ENCODE data around the gene TEX13B. TPM values are rescaled to one million over a fixed set of nuclear protein-coding genes. Genes with fewer than 3 reads are reported as not detected.

Gene TEX13B, protein sequence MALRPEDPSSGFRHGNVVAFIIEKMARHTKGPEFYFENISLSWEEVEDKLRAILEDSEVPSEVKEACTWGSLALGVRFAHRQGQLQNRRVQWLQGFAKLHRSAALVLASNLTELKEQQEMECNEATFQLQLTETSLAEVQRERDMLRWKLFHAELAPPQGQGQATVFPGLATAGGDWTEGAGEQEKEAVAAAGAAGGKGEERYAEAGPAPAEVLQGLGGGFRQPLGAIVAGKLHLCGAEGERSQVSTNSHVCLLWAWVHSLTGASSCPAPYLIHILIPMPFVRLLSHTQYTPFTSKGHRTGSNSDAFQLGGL
- total RNA-seq = not detected

DNA sequence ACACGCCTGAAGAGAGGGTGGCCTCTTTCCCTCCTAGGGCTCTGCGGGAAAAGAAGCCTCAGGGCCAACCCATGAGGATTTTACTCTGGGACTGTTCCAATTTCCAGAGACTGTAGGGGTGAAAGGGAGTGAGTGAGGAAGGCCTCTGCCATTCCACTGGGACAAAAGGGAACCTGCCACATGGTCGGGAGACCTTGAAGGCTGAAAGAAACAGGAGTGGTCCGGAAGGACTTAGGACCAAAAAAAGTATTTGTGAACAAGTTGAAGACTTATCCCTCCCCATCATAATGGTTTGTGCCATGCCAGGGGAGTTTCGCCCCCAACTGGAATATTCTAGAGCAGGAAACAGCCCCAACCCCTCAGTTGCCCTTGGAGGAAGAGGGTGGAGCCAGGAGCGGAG is at the start of gene TEX13B:
TEX13B (minus strand) TSS at position 15 of the 400 bp plus-strand sequence. CDS start 243 bp downstream, outside the sequence.
- ATAC-seq (ENCODE audit: low read depth) = no peak
- DNase-seq = no peak
- H3K4me3 Mint-ChIP-seq = no peak within 1 kb of the TSS
- H3K27me3 Mint-ChIP-seq = peaks cover 1% of the 10 kb centered on the region
- H3K36me3 Mint-ChIP-seq = no peaks in the 10 kb centered on the region
- H3K9me3 Mint-ChIP-seq = no peaks in the 10 kb centered on the region
- H3K27ac Mint-ChIP-seq = no peak within 1 kb of the TSS
- POLR2A ChIA-PET = no interaction called here
- peaks cover 3% of the 10 kb centered on the region for H3K4me1 Mint-ChIP-seq

GRCh38 chrX:108029928-108030711 is 48.0 kb upstream of the TEX13B start:
- POLR2A ChIA-PET = no interaction called here
- H3K27me3 Mint-ChIP-seq = no peaks in the 10 kb centered on the region
- no peak for ATAC-seq (ENCODE audit: low read depth)
- H3K4me3 Mint-ChIP-seq = no peak overlapping the region
- H3K4me1 Mint-ChIP-seq = no peaks in the 10 kb centered on the region
- no peak overlapping the region for H3K27ac Mint-ChIP-seq
- no peaks in the 10 kb centered on the region for H3K9me3 Mint-ChIP-seq
- no peak for DNase-seq
- no peaks in the 10 kb centered on the region for H3K36me3 Mint-ChIP-seq

GRCh38 chrX:108028854-108029253 is 46.7 kb upstream of the TEX13B start:
- DNase-seq (no peak), ATAC-seq (ENCODE audit: low read depth) (no peak)
- H3K27me3 Mint-ChIP-seq = no peaks in the 10 kb centered on the region
- no peaks in the 10 kb centered on the region for H3K4me1 Mint-ChIP-seq
- H3K9me3 Mint-ChIP-seq = no peaks in the 10 kb centered on the region
- no peak overlapping the region for H3K4me3 Mint-ChIP-seq
- H3K36me3 Mint-ChIP-seq = no peaks in the 10 kb centered on the region
- no peak overlapping the region for H3K27ac Mint-ChIP-seq
- POLR2A ChIA-PET = no interaction called here

GRCh38 chrX:108025954-108026600 is 43.9 kb upstream of the TEX13B start:
- no peaks in the 10 kb centered on the region for H3K36me3 Mint-ChIP-seq
- POLR2A ChIA-PET = no interaction called here
- H3K9me3 Mint-ChIP-seq = no peaks in the 10 kb centered on the region
- no peak overlapping the region for H3K27ac Mint-ChIP-seq
- peaks cover 3% of the 10 kb centered on the region for H3K4me1 Mint-ChIP-seq
- H3K4me3 Mint-ChIP-seq = no peak overlapping the region
- H3K27me3 Mint-ChIP-seq = no peaks in the 10 kb centered on the region
- DNase-seq = no peak
- ATAC-seq (ENCODE audit: low read depth) = no peak

DNA sequence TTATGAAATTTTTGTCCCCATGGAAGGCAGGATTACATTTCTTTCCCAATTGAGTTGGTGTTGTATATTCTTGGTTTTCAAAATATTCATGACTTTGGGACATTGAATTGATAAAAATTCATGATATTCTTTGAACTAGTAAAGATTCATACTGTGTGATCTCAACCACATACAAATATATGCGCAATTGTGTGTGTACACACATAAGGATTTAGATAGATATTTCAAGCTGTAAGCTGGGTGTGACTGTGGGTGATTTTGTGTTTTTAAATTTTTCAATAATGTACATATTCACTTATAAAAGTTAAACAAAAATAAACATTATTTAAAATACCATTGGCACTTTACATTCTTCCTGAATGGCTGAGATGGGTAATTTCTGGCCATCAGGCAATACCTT is 43.2 kb upstream of the TEX13B start:
- H3K27me3 Mint-ChIP-seq = no peaks in the 10 kb centered on the region
- peaks cover 6% of the 10 kb centered on the region for H3K4me1 Mint-ChIP-seq
- POLR2A ChIA-PET = no interaction called here

GRCh38 chrX:108022491-108023089 is 40.4 kb upstream of the TEX13B start:
- no peak for ATAC-seq (ENCODE audit: low read depth)

More for the DNA sequence above, 43.2 kb upstream of the TEX13B start:
- no peak overlapping the region for H3K27ac Mint-ChIP-seq
- H3K9me3 Mint-ChIP-seq = no peaks in the 10 kb centered on the region
- no peaks in the 10 kb centered on the region for H3K36me3 Mint-ChIP-seq
- no peak overlapping the region for H3K4me3 Mint-ChIP-seq
- DNase-seq (no peak), ATAC-seq (ENCODE audit: low read depth) (no peak)

GRCh38 chrX:108020631-108021030 is 38.5 kb upstream of the TEX13B start:
- Mint-ChIP-seq H3K4me1 (peaks cover 19% of the 10 kb centered on the region), H3K27ac (no peak overlapping the region), H3K9me3 (no peaks in the 10 kb centered on the region), H3K36me3 (no peaks in the 10 kb centered on the region), H3K27me3 (no peaks in the 10 kb centered on the region), H3K4me3 (no peak overlapping the region)
- ATAC-seq (ENCODE audit: low read depth) = no peak
- POLR2A ChIA-PET = no interaction called here
- DNase-seq = no peak

More at GRCh38 chrX:108022491-108023089, 40.4 kb upstream of the TEX13B start:
- POLR2A ChIA-PET = no interaction called here
- H3K9me3 Mint-ChIP-seq = no peaks in the 10 kb centered on the region
- H3K4me1 Mint-ChIP-seq = peaks cover 19% of the 10 kb centered on the region
- no peaks in the 10 kb centered on the region for H3K36me3 Mint-ChIP-seq
- DNase-seq = no peak
- H3K27ac Mint-ChIP-seq = no peak overlapping the region
- no peak overlapping the region for H3K4me3 Mint-ChIP-seq
- no peaks in the 10 kb centered on the region for H3K27me3 Mint-ChIP-seq

DNA sequence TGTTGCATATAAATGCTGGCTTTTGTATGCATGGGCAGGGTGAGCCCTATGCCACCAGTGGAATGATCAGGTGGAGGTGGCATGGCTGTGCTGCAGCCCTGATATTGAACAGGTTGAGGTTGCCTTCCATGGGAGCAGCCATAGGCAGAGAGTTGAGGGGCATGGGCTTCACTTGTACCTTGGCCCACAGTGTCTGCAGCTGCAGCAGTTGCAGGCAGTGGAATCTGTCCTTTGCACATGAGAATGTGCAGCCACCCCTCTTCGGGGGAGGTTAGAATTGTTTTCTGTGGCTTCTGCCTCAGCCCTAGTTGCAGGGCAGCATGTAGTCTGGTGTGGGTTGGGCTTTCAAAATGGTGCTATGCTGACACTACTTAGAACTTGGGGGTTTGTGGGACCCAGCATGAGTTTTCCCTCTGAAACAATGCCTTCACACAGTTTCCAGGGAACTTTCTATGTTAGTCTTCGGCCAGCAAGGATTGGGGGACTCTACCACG is 37.3 kb upstream of the TEX13B start:
- POLR2A ChIA-PET = no interaction called here
- peak; percentile 18 for ATAC-seq (ENCODE audit: low read depth)

GRCh38 chrX:108018656-108019381 is 36.6 kb upstream of the TEX13B start:
- peak overlapping the region; percentile 72 for H3K27ac Mint-ChIP-seq
- H3K4me3 Mint-ChIP-seq = peak overlapping the region; percentile 64
- H3K9me3 Mint-ChIP-seq = peaks cover 3% of the 10 kb centered on the region
- DNase-seq = no peak
- ATAC-seq (ENCODE audit: low read depth) = peak; percentile 83
- no peaks in the 10 kb centered on the region for H3K27me3 Mint-ChIP-seq
- no peaks in the 10 kb centered on the region for H3K36me3 Mint-ChIP-seq
- POLR2A ChIA-PET = no interaction called here
- peaks cover 19% of the 10 kb centered on the region for H3K4me1 Mint-ChIP-seq

More for the DNA sequence above, 37.3 kb upstream of the TEX13B start:
- H3K4me1 Mint-ChIP-seq = peaks cover 19% of the 10 kb centered on the region
- H3K36me3 Mint-ChIP-seq = no peaks in the 10 kb centered on the region
- no peak for DNase-seq
- peaks cover 1% of the 10 kb centered on the region for H3K9me3 Mint-ChIP-seq
- no peak overlapping the region for H3K4me3 Mint-ChIP-seq
- no peaks in the 10 kb centered on the region for H3K27me3 Mint-ChIP-seq
- no peak overlapping the region for H3K27ac Mint-ChIP-seq

DNA sequence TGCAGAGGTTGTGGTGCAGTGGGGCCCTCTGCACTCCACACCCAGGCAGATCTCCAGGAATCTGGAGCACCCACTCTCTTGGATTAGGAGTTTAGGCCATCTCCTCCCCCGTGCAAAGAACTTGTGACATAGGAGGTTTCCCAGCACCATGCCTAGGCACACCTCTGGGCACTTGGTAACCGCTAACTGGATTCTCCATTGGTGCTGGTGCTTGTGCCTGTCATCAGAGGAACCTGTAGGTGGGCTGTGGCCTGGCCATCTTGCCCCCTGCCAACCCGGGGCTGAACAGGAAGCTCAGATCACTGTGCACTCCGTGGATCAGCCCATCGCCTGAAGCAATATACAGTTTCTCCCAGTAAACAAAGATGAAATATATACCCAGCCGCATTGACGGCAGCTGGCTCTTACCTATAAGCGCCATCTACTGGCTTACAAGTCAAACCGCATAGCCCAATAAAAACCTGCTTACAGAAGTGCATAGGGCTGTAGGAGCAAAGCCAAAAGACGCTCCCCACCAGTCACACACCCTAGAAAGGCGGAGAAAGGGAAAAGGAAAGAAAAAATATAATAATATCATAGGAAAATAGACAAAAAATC is 19.1 kb upstream of the TEX13B start:
- H3K9me3 Mint-ChIP-seq = no peaks in the 10 kb centered on the region
- H3K27me3 Mint-ChIP-seq = peaks cover 5% of the 10 kb centered on the region
- POLR2A ChIA-PET = no interaction called here
- no peak for DNase-seq
- no peaks in the 10 kb centered on the region for H3K36me3 Mint-ChIP-seq
- ATAC-seq (ENCODE audit: low read depth) = peak; percentile 61
- no peak overlapping the region for H3K4me3 Mint-ChIP-seq
- H3K27ac Mint-ChIP-seq = no peak overlapping the region
- no peaks in the 10 kb centered on the region for H3K4me1 Mint-ChIP-seq

- H3K36me3 Mint-ChIP-seq = no peaks in the 10 kb centered on the region
- no peak for ATAC-seq (ENCODE audit: low read depth)
- no peak overlapping the region for H3K4me3 Mint-ChIP-seq
- no peaks in the 10 kb centered on the region for H3K4me1 Mint-ChIP-seq
- POLR2A ChIA-PET = no interaction called here
- DNase-seq = no peak
- no peak overlapping the region for H3K27ac Mint-ChIP-seq
- no peaks in the 10 kb centered on the region for H3K9me3 Mint-ChIP-seq
- H3K27me3 Mint-ChIP-seq = peaks cover 7% of the 10 kb centered on the region
Observed at GRCh38 chrX:108000751-108001150, 18.6 kb upstream of the TEX13B start.

DNA sequence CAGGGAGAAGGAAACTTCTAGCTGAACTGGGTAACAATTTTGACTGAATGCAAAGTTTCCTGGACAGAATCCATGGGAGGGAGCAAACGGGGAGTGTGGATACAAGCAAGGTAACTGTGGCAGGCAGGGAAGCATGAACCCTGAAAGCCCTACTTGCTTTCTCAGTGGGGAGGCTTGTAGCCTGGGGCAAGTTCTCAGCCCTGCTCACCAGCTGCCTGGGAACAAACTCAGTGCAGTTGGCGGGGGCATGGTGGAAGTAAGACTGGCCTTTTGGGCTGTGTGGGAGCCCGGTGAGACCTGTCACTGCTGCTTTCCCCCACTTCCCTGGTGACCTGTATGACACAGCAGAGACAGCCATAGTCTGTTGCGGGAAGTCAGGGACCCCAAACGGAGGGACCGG is 14.0 kb upstream of the TEX13B start:
- H3K4me1 Mint-ChIP-seq = no peaks in the 10 kb centered on the region
- no peak for DNase-seq
- no peaks in the 10 kb centered on the region for H3K9me3 Mint-ChIP-seq
- no peak overlapping the region for H3K27ac Mint-ChIP-seq
- peaks cover 4% of the 10 kb centered on the region for H3K27me3 Mint-ChIP-seq
- H3K4me3 Mint-ChIP-seq = no peak overlapping the region
- no peaks in the 10 kb centered on the region for H3K36me3 Mint-ChIP-seq
- ATAC-seq (ENCODE audit: low read depth) = no peak
- POLR2A ChIA-PET = no interaction called here
